ENCODE results near the gene BAG3. TPM values are rescaled to one million over a fixed set of nuclear protein-coding genes. Genes with fewer than 3 reads are reported as not detected.

Gene BAG3
- total and polyA plus RNA-seq, 2 of the 8 experiments (the other 6 are each of a cell fraction or from before 2014, with no cell fraction given): 3.5 to 13.3 TPM

GRCh38 chr10:119714484-119714816 lies 63.3 kb downstream of the BAG3 start (continued):
- TF ChIP-seq CBX8 (IDR thresholded peaks at IDR 0.05; ENCODE audit: borderline replicate concordance, low read depth, low read length) (no peak), KDM1A (IDR thresholded peaks at IDR 0.05; ENCODE audit: borderline replicate concordance, low read length) (no peak), GTF2F1 (IDR thresholded peaks at IDR 0.05; ENCODE audit: borderline replicate concordance, low read depth, low read length) (no peak), SIRT6 (IDR thresholded peaks at IDR 0.05; ENCODE audit: low read length) (no peak)

Measured in H1 (cell line).